ENCODE measurements around the gene TAS1R2. TPM values are rescaled to one million over a fixed set of nuclear protein-coding genes. Genes with fewer than 3 reads are reported as not detected.

TAS1R2 gene
- total RNA-seq, 2 donors from 2014 or later: not detected

DNA sequence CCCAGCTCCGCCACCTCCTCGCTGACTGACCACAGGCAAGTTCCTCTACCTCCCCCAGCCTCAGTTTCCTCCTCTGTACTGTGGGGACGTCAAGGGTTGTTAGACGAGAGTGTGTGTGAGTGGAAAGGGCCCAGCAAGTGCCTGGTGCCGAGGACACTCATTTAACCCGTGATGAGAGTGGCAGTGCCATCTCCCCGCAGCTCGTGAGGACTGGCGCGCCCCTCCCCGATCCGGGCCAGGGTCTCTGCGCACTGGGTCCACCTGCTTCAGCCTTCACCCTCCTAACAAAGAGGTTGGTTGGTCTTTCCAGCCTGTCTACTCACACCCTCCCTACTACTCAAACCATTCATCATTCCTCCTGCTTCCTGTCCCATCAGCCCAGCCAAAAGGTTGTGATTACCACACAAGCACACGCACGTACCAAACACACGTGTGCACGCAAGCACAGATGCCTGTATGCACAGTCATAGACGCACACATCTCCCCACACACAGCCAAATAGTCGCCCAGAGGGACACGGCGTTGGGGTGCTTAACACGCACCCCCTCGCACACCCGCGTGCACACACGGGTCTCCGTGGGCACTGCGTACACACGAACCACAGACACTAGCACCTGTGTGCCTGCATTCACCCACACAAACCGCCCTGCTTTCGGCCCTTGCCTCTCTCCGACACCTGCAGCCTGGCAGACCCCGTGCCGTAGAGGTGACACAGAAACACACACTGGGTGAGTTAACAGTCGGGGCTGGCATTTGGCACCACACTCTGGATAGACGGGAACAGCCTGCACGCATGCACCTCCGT is 39.3 kb downstream of the TAS1R2 start:
- H3K36me3 ChIP-seq (replicated peaks in 1 of 2; ENCODE audit: insufficient read depth in 1 of 2, low read depth in 2 of 2): no peaks in the 10 kb centered on the region
- WGBS, 2 donors: 53 to 56% methylated on average over 19 to 37 of the region's 38 CpGs
- DNase-seq (no peak), ATAC-seq (peak; percentile 12)
- intact Hi-C loops (cut with DNase I): loop anchor here (5.0 kb wide), 1 partner anchor 223 kb away; no protein-coding TSS in a partner anchor
- H3K27ac ChIP-seq: no peak overlapping the region
- H3K9me3 ChIP-seq: no peaks in the 10 kb centered on the region
- peaks cover 0 to 7% of the 10 kb centered on the region in 2 donors for H3K27me3 ChIP-seq
- TF ChIP-seq POLR2A (IDR thresholded peaks at IDR 0.05): no peak
- TF ChIP-seq, protein P1, sequence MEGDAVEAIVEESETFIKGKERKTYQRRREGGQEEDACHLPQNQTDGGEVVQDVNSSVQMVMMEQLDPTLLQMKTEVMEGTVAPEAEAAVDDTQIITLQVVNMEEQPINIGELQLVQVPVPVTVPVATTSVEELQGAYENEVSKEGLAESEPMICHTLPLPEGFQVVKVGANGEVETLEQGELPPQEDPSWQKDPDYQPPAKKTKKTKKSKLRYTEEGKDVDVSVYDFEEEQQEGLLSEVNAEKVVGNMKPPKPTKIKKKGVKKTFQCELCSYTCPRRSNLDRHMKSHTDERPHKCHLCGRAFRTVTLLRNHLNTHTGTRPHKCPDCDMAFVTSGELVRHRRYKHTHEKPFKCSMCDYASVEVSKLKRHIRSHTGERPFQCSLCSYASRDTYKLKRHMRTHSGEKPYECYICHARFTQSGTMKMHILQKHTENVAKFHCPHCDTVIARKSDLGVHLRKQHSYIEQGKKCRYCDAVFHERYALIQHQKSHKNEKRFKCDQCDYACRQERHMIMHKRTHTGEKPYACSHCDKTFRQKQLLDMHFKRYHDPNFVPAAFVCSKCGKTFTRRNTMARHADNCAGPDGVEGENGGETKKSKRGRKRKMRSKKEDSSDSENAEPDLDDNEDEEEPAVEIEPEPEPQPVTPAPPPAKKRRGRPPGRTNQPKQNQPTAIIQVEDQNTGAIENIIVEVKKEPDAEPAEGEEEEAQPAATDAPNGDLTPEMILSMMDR (IDR thresholded peaks at IDR 0.05): no peak
- H3K4me3 ChIP-seq: no peak overlapping the region
- H3K4me1 ChIP-seq: no peaks in the 10 kb centered on the region

DNA sequence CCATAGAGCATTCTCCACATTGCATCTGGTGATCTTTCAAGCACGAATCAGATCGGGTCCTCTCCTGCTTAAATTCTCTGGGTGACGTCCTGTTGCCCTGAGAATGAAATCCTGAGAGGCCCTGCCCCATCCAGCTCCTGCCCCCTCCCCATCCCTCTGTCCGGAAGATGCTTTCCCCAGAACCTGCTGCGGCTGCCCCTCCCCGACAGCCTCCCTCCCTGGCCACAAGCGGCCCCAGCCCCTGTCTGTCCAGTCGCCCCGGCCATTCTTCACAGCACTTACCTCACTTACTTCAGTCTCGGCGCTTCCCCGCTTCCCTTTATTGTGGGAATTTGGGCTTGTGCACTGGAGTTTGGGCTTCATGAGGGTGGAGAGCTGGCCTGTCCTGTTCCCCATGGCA is 40.3 kb downstream of the TAS1R2 start:
- Histone ChIP-seq H3K36me3 (replicated peaks in 1 of 2; ENCODE audit: insufficient read depth in 1 of 2, low read depth in 2 of 2) (no peaks in the 10 kb centered on the region), H3K4me1 (no peaks in the 10 kb centered on the region), H3K4me3 (no peak overlapping the region), H3K27me3 (peaks cover 0 to 7% of the 10 kb centered on the region in 2 donors), H3K27ac (no peak overlapping the region), H3K9me3 (no peaks in the 10 kb centered on the region)
- no peak for ATAC-seq
- intact Hi-C loops (cut with DNase I): no loop called here
- DNase-seq: no peak
- TF ChIP-seq, protein P1 (IDR thresholded peaks at IDR 0.05): no peak
- no peak for TF ChIP-seq POLR2A (IDR thresholded peaks at IDR 0.05)
- 18 to 21% methylated on average over 12 of the region's 12 CpGs for WGBS, 2 donors

DNA sequence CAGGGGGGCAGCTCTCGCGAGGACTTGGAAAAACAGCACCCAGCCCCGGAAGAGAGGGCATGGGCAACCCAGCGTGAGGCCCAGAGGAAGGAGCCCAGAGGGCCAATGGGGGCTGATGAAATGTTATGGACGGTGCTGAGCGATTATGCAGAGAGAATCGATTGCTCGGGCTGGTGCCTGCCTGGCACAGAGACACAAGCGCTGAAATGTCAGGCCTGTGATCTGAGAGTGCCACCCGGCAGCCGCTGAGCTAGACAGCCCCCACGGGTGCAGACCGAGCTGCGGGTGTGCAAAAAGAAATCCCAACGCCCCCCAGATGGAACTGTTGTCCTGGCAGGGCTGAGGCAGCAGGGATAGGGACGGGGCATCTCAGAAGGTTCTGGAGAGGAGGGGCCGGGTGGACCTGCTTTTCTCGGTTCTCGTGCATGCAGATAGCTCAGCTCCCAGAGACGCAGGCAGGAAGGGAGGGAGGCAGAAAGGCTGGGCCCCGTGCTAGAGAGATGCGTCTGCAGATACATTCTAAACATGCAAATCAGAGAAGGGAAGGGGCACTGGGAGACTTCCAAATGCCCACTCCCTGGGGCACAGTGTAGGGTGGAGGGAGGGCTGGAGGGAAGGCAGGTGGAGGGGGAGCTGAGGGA is 41.5 kb downstream of the TAS1R2 start:
- ATAC-seq (no peak), DNase-seq (no peak)
- WGBS, 2 donors: 26 to 34% methylated on average over 17 of the region's 22 CpGs
- H3K4me1 ChIP-seq: no peaks in the 10 kb centered on the region
- peaks cover 0 to 7% of the 10 kb centered on the region in 2 donors for H3K27me3 ChIP-seq
- H3K4me3 ChIP-seq: no peak overlapping the region
- TF ChIP-seq POLR2A (IDR thresholded peaks at IDR 0.05): no peak
- TF ChIP-seq, protein P1 (IDR thresholded peaks at IDR 0.05): no peak
- H3K36me3 ChIP-seq (replicated peaks in 1 of 2; ENCODE audit: insufficient read depth in 1 of 2, low read depth in 2 of 2): no peaks in the 10 kb centered on the region
- intact Hi-C loops (cut with DNase I): no loop called here
- H3K9me3 ChIP-seq: no peaks in the 10 kb centered on the region
- H3K27ac ChIP-seq: no peak overlapping the region

DNA sequence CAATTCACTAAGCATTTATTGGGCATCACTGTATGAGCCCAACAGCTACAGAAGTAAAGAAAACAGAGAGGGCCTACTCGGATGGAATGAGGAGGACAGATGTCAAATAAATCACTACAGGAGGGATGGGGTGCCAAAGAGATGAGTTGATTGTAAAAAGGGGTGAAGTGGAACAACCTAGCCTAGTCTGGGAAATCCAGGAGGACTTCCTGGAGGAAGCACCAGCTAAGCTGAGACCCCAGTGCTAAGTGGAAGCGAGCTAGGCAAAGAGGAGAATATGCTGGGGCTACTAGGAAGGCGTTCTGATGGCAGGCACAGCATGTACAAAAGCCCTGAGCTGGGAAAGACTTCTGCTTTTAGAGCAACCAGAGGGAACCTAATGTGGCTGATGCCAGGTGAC is 42.1 kb downstream of the TAS1R2 start:
- H3K27me3 ChIP-seq: peaks cover 0 to 7% of the 10 kb centered on the region in 2 donors
- intact Hi-C loops (cut with DNase I): no loop called here

More for the DNA sequence above, 42.1 kb downstream of the TAS1R2 start:
- Histone ChIP-seq H3K4me3 (no peak overlapping the region), H3K9me3 (no peaks in the 10 kb centered on the region), H3K27ac (no peak overlapping the region), H3K36me3 (replicated peaks in 1 of 2; ENCODE audit: insufficient read depth in 1 of 2, low read depth in 2 of 2) (no peaks in the 10 kb centered on the region), H3K4me1 (no peaks in the 10 kb centered on the region)
- no peak for ATAC-seq
- DNase-seq: no peak
- 42 to 50% methylated on average over 3 of the region's 3 CpGs for WGBS, 2 donors
- no peak for TF ChIP-seq POLR2A (IDR thresholded peaks at IDR 0.05)
- TF ChIP-seq, protein P1 (IDR thresholded peaks at IDR 0.05): no peak
